Activated gamma-delta T cell treated with anti-CD3 and anti-CD28 coated beads, Interleukin-2, amount 50 U/mL, for 16 hours (primary cell): ENCODE data around the gene AMIGO3.
"Not testable (repeated sequence)": the region's sequence is repeated elsewhere in the genome, so short reads cannot be mapped to it uniquely, and the experiment has no call there.

Experiments
- DNase-seq: peaks from one replicate; pipeline ENCODE4 v3.0.0-alpha.2; 2020; ENCODE audit warnings: low read depth

AMIGO3 gene, protein sequence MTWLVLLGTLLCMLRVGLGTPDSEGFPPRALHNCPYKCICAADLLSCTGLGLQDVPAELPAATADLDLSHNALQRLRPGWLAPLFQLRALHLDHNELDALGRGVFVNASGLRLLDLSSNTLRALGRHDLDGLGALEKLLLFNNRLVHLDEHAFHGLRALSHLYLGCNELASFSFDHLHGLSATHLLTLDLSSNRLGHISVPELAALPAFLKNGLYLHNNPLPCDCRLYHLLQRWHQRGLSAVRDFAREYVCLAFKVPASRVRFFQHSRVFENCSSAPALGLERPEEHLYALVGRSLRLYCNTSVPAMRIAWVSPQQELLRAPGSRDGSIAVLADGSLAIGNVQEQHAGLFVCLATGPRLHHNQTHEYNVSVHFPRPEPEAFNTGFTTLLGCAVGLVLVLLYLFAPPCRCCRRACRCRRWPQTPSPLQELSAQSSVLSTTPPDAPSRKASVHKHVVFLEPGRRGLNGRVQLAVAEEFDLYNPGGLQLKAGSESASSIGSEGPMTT

DNA sequence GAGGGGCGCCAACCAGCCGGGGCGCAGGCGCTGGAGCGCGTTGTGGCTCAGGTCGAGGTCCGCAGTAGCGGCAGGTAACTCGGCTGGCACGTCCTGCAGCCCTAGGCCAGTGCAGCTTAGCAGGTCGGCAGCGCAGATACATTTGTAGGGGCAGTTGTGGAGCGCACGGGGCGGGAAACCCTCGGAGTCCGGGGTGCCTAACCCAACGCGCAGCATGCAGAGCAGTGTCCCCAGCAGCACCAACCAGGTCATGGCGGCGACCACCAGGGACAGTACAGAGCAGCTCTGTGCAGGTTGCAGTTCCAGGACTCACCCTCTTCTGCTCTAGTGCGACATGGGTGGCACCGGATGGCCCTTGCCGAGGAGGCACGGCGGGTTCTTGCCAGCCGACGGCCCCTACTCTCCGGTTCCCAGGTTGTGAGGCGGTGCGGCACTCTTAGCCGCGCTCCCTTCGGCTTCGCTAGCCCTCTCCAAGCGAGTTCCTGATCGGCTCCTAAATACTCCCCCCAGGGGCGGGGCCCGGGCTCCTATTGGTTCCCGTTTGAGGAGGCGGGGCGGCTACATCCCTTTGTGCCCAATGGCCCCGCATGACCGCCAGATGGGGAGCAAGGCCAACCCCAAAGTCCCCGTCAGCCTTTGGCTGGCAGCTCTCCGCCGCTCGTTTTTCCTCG lies at the start of gene AMIGO3:
Gene AMIGO3 (minus strand): TSS at position 471 of the 671 bp plus-strand sequence. CDS start 219 bp downstream, at position 252.
- DNase-seq: peak; percentile 86

DNA sequence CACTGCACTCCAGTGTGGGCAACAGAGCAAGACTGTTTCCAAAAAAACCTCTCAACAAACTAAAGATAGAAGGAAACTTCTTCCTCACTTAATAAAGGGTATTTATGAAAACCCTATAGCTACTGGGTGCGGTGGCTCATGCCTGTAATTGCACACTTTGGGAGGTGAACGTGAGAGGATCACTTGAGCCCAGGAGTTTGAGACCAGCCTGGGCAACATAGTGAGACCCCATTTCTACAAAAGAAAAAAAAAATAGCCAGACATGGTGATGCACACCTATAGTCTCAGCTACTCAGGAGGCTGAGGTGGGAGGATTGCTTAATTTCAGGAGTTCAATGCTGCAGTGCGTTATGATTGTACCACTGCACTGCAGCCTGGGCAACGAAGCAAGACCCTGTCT lies 44.5 kb upstream of the AMIGO3 start:
- DNase-seq: no peak

DNA sequence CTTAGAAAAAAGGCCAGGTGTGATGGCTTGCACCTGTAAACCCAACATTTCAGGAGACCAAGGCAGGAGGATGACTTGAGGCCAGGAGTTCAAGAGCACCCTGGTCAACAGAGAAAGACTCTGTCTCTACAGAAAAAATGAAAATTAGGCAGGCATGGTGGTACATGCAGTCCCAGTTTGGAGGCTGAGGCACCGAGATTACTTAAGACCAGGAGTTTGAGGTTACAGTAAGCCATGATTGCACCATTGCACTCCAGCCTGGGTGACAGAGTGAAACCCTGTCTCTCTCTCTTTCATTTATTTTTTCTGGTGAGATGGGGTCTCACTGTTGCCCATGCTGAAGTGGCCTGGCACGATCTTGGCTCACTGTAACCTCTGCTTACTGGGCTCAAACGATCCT lies 42.2 kb upstream of the AMIGO3 start:
- DNase-seq: no peak

DNA sequence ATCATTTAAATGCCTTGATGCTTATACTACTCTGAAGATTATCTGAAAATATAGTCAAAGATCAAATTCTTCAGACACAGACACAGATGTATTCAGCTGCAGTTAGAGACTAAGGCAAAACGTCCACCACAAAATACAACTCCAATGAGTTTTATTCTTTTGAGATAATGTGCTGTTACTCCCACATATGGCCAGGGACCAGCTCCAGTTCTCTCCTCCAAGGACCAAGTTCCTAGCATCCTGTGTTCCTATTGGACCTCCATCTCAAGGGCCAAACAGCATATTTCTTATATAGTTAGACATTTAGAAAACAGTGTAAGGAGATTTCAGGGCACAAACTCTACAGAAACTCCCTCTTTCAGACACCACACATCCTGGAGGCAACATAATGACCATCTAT lies 39.7 kb upstream of the AMIGO3 start:
- no peak for DNase-seq

DNA sequence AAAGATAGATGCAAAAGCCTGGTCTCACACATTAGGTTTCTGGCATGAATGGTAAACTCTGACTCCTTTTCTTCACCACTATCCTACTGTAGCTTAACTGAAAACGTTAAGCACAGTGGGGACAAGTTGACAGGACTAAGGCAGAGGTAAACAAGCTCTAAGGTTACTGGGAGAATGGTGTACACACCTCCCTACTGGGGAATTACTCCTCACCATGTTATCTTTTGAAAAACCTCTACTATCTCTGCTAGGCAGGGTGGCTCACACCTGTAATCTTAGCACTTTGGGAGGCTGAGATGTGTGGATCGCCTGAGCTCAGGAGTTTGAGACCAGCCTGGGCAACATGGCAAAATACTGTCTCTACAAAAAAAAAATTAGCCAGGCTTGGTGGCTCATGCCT lies 37.7 kb upstream of the AMIGO3 start:
- no peak for DNase-seq

DNA sequence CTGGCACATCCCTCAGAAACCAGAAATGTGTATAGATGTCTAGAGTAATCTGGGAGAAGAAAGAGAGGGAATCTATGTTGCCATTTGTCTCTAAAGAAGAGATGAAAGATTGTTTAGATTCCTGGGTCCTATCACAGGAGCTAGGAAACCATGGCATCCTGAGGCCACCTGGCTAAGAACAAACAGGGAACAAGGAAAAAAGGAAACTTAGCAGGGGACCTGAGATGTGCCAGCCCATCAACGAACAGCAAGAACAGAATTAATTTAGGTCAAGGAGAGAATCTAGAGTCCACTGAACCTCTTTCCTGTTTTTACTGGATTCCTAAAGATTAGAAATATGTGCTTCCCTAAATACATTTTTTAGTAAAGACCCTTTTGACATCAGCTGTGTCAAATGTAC lies 36.6 kb upstream of the AMIGO3 start:
- DNase-seq: no peak

DNA sequence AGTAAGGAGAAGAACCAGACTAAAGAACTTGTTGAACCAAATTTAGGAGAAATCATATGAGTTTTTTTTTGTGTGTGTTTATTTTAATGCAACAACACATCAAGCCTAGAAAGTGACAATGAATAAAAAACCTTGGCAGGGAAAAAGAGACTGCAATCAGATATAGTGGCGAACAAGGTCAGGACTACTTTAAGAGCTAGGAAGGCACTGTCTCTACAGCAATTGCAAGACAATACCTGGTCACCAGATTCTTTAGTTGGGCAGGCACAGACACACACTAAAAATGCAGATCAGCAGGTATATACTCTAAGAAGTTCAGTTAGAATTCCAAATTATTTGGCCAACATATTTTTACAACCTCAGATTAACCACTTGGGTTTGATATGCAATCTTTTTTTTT lies 35.1 kb upstream of the AMIGO3 start:
- DNase-seq: no peak

DNA sequence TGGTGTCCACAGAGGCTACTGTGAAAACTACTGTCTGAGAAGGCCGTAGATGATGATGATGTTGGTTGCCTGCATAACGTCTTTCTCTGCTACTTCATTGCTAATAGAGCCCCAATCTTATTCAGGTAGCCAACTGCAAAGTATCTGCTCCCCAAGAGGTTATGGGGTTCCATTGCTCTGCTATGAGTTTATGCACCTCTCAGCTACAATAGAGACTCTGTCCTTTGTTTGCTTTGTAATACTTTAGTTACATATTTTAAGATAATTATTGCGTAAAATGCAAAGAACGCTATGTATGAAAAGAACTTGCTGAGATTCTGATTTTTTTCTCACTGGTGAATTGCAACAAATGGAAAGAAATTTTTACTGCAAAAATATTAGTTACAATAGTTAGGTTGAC lies 32.0 kb upstream of the AMIGO3 start:
- no peak for DNase-seq

DNA sequence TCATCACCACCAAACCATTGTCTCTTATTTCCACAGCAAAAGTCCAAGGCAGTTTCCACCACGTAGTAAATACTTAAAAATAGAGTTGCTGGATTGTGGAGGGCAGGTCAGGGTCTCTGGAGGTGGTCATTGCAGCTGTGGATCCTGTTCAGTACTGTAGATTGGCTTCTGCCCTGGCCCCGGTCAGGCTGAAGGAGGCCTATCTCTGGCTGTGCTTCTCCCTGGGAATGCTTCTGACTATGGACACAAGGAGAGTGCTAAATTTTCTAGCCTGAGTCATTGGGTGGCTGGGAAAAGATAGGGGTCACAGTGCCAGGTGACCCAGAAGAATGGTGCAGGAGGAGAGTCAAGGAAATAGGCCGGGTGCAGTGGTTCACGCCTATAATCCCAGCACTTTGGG lies 30.6 kb upstream of the AMIGO3 start:
- DNase-seq: no peak

DNA sequence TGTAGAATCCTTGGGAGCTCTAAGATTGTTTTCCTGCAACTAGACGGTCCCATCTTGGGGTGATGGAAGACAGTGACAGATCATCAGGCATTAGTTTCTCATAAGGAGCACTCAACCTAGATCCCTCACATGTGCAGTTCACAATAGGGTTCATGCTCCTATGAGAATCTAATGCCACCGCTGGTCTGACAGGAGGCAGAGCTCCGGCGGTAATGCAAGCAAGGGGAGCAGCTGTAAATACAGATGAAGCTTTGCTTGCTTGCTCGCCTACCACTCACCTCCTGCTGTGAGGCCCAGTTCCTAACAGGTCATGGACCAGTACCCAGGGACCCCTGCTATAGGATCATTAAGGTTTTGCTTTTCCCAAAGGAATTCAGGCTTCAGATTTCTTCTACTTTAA lies 29.4 kb upstream of the AMIGO3 start:
- DNase-seq: not testable (repeated sequence)

DNA sequence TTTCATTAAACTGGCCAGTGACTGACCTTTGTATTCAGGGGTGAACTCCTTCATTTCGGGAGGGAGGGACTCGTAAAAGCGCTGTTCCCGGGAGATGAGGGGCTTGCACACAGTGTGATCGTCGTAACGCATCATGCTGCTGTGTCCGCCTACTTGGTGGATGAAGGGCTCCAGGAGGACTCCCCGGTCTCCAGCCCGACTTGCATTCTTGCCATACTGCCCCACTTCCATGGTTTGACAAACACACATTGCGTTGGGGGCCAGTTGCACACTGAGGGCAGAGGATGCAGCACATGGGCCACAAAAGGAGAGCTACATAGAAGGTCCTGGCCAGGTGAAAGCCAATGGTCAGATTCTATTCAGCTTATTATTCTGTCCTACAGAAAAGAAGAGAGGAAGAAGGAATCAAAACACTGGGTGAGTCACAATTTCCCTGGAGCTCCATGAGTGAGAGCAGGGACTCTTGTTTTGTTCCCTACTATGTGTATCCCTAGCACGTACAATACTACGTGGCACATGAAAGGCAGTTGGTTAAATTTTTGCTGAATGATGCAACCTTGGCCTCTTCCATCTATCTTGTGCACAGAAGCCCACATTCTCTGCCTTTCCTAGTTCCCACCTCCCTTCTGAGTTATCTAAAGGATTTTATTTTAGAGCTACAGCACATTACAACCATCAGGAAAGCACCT lies 28.5 kb upstream of the AMIGO3 start:
- DNase-seq: no peak

DNA sequence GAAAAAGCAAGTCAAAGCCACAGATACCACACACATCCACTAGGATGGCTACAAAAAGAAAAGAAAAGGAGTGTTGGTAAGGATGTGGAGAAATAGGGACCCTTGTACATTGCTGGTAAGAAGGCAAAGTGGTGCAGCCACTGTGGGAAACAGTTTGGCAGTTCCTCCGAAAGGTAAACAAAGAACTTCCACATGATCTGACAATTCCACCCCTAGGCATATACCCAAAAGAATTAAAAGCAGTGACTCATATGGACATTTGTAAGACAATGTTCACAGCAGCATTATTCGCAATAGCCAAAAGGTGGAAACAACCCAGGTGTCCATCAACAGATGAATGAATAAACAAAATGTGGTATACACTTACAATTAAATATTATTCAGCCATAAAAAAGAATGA lies 26.5 kb upstream of the AMIGO3 start:
- no peak for DNase-seq

DNA sequence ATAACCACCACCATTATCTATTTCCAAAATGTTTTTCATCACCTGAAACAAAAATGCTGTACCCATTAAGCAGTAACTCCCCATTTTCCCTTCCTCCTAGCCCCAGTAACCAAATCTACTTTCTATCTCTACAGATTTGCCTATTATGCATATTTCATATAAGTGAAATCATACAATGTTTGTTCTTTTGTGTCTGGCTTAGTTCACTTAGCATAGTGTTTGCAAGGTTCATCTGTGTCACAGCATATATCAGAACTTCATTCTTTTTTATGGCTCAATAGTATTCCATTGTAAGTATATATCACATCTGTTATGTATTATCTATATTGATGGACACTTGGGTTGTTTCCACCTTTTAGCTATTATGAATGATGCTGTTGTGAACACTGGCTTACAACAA lies 20.9 kb upstream of the AMIGO3 start:
- no peak for DNase-seq

DNA sequence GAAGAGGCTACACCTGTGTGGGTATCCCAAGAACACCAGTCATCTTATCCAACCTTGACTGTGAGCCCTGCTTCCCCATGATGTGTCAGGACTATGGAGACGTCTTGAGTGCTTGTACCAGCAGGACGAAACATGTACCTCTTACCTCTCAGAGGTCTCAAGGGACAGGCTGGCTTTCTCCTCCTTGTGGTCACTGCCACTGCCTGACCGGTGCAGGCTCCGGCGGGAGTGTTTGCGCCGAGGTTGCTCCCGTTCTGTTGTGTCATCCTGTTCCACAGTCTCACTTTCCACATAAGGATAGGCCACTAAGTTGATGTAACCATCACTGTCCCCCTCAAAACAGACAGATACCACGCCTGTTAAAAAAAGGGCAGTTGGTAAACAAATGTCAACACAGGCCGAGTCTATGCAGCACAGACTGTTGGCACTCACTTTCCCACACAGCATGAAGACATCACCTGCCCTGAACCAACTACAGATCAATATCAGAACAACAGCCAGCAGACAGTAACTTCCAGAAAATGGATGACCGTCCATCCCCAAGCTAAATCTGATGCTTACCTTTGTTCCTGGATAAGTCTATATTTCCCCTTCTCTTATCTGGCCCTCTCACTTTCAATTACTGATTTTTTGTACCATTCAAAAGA lies 18.7 kb upstream of the AMIGO3 start:
- no peak for DNase-seq

DNA sequence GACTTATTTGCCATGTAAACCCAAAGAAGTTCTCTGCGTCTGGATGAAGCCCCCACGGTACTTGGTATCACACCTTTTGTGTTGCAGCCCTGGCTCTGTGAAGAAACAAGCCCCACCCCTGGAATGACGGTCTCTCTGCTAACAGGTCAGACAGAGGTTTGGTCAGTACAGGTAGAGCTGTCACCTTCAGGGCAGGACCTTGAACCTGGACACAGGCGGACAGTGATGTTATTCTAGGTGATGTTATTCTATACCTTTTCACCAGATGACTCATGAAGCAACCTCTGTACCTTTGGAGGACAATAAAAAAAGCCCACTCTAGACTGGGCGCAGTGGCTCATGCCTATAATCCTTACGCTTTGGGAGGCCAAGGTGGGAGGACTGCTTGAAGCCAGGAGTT lies 15.3 kb upstream of the AMIGO3 start:
- DNase-seq: no peak

DNA sequence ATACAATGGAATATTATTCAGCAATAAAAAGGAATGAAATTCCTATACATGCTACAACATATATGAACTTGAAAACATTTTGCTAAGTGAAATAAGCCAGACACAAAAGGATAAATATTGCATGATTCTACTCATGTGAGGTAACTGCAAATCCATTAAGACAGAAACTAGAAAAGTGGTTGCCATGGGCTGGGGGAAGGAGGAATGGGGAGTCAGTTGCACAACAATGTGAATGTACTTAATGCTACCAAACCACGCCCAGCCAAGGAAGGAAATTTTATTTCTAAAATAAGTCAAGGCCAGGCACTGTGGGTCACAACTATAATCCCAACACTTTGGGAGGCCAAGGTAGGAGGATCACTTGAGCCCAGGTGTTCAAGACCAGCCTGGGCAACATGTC lies 14.1 kb upstream of the AMIGO3 start:
- DNase-seq: no peak

DNA sequence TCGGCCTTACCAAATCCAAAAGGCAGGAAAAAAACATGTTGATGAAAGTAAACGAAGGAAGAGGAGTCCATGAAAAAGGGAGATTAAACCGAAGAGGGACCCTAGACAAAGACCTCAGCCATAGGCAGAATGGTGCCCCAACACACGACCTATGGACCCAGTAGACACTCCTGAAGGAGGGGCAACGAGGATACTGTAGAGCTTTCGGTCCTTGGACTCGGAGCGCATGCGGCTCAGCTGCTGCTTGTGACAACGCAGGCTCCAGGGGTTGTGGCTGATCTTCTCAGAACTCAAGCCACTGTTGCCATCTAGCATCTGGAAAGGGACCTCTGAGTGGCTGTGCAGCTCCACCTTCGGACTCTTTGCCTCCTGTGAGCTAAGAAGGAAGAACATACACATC lies 13.1 kb upstream of the AMIGO3 start:
- DNase-seq: no peak

DNA sequence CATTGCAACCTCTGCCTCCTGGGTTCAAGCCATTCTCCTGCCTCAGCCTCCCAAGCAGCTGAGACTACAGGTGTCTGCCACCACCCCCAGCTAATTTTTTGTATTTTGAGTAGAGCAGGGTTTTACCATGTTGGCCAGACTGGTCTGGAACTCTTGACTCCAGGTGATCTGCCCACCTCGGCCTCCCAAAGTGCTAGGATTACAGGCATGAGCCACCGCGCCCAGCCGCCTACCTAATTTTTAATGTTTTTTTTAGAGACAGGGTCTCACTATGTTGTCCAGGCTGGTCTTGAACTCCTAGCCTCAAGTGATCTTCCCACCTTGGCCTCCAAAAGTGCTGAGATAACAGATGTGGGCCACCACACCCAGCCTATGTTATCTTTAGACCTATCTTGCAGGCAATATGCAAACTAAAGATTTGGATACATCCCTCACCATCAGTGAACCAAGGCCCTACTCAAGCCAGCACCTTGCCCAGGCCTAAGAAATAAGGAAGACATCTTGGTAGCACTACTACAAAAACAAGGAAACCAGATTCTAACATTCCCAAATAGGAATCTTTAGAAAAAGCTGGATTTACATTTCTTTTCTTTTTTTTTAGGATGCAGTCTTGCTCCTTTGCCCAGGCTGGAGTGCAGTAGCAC lies 10.6 kb upstream of the AMIGO3 start:
- DNase-seq: no peak

DNA sequence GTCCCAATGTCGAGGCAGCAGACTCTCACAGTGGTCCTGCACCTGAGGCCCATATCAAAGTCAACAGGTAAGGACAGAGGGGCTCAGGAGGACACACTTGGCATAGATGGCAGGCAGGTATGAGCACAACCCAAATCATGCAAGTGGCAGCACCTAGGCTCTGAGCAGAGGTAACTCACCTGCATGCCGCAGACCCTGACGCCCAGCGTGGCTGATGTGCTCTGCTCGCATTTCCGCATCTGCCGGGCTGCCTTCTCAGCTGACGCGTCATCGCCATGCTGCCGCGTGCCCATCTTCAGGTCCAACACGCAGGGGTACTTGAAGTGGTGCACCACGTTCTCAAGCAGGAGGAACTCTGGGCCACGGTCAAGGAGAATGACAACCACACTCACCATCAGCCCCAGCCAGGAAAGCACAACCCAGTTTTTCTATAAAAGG lies 8.5 kb upstream of the AMIGO3 start:
- DNase-seq: no peak

DNA sequence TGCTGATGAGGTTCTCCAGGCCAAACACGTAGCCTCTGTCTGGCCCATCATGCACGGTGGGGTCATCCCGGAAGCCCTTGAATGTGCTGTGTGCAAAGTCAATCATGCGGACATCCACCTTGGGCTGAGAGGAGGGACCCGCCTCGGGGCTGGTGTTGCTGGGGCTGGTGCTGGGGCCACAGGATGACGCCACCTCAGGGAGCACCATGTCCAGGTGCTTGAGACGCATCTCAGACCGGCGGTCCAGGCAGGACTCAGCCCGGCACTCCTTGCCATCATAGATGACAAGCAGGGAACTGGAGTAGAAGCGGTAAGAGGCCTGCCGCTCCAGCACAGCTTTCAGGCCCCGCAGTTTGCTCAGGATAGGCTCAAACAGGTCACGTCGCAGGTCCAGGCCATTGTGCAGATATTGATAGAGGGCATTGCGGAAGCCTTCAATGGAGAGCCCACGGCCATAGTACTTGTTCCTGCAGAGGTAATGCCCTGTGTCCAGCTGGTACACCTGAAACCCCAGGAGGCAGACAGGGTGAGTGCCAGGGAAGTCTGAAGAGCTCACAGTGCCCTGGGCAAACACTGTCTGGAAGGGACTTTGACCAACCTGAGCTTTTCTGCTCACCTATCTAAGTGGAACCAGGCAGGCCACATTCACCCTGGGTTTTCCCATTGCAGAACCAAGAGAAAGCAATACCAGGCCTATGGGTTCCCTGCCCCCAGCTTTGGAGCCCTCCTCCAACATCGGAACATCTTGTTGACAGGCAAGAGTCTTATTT lies 7.9 kb upstream of the AMIGO3 start:
- DNase-seq: no peak
